CD14-positive monocyte (primary cell): ENCODE data around the gene AQP4. TPM values are rescaled to one million over a fixed set of nuclear protein-coding genes. Genes with fewer than 3 reads are reported as not detected.
A peak's percentile ranks its signal among the peaks of the same experiment; 100 is the strongest.

Experiments used
- DNase-seq, 3 donors: peaks; one replicate each; pipeline ENCODE4 v3.0.0-alpha.2; 2011 to 2022
- H2AFZ ChIP-seq: 2 replicates; pipeline ENCODE4 v1.6.0; 2012; ENCODE audit warnings: mild to moderate bottlenecking, low read depth, low read length, inconsistent platforms; ENCODE audit not compliant: insufficient read depth, poor library complexity, severe bottlenecking
- H3K27ac ChIP-seq, 2 donors: 1 replicate in 1 of 2; 2 replicates in 1 of 2; pipeline ENCODE4 v1.5.1; 2012 to 2013; ENCODE audit warnings: low read length in 2 of 2, control low read depth in 1 of 2, inconsistent platforms in 1 of 2, low read depth in 1 of 2, mild to moderate bottlenecking in 1 of 2
- H3K27me3 ChIP-seq, 2 donors: one replicate each; pipeline versions ENCODE4 v1.6.0 to v1.6.1; 2011 to 2013; ENCODE audit warnings: low read length in 2 of 2; ENCODE audit not compliant: control insufficient read depth in 2 of 2, insufficient read depth in 2 of 2
- H3K36me3 ChIP-seq, 2 donors: replicated peaks in 1 of 2; 1 replicate in 1 of 2; 2 replicates in 1 of 2; pipeline versions ENCODE4 v1.5.1 to v1.6.1; 2012 to 2013; ENCODE audit warnings: low read length in 2 of 2, control low read depth in 1 of 2, inconsistent platforms in 1 of 2, mild to moderate bottlenecking in 1 of 2; ENCODE audit not compliant: insufficient read depth in 2 of 2, control insufficient read depth in 1 of 2
- H3K4me1 ChIP-seq, 2 donors: 1 replicate in 1 of 2; 2 replicates in 1 of 2; pipeline versions ENCODE4 v1.5.1 to v1.6.1; 2012 to 2013; ENCODE audit warnings: low read length in 2 of 2, control low read depth in 1 of 2, inconsistent platforms in 1 of 2, mild to moderate bottlenecking in 1 of 2, moderate library complexity in 1 of 2; ENCODE audit not compliant: insufficient read depth in 2 of 2, control insufficient read depth in 1 of 2
- H3K4me2 ChIP-seq: replicated peaks from 2 replicates; pipeline ENCODE3; 2012; ENCODE audit warnings: low read length, moderate library complexity, mild to moderate bottlenecking; ENCODE audit not compliant: poor library complexity, severe bottlenecking; ENCODE audit errors: extremely low read depth
- H3K4me3 ChIP-seq, 3 experiments: fragments of 200-600 bp in 1 of 3; sonication (generic) in 1 of 3; replicated peaks in 1 of 3; 1 replicate in 2 of 3; 2 replicates in 1 of 3; pipeline ENCODE4 v1.5.1; 2011 to 2013; ENCODE audit warnings: low read length in 3 of 3, mild to moderate bottlenecking in 3 of 3, control low read depth in 2 of 3, low read depth in 2 of 3, inconsistent platforms in 1 of 3, moderate library complexity in 1 of 3
- H3K79me2 ChIP-seq: 2 replicates; pipeline ENCODE4 v1.6.0; 2012; ENCODE audit warnings: mild to moderate bottlenecking, control low read depth, inconsistent platforms, low read length, moderate library complexity; ENCODE audit not compliant: insufficient read depth
- H3K9ac ChIP-seq: 2 replicates; pipeline ENCODE4 v1.6.0; 2017; ENCODE audit warnings: low read length, mild to moderate bottlenecking; ENCODE audit not compliant: insufficient read depth, poor library complexity, severe bottlenecking
- H3K9me3 ChIP-seq, 2 donors: replicated peaks in 1 of 2; 1 replicate in 1 of 2; 2 replicates in 1 of 2; pipeline versions ENCODE4 v1.5.1 to v1.6.1; 2012 to 2013; ENCODE audit warnings: low read length in 2 of 2, control low read depth in 1 of 2; ENCODE audit not compliant: control insufficient read depth in 1 of 2, insufficient read depth in 1 of 2
- H4K20me1 ChIP-seq: 2 replicates; pipeline ENCODE4 v1.6.0; 2012; ENCODE audit warnings: mild to moderate bottlenecking, low read length, control low read depth, moderate library complexity; ENCODE audit not compliant: insufficient read depth
- H3K27ac Mint-ChIP-seq, 7 donors: one replicate each; pipeline ENCODE4 v1.8.0; 2020; ENCODE audit warnings: mild to moderate bottlenecking in 7 of 7, mixed read lengths in 7 of 7, moderate library complexity in 6 of 7, inconsistent platforms in 2 of 7
- H3K27me3 Mint-ChIP-seq, 3 donors: one replicate each; pipeline ENCODE4 v1.8.0; 2021 to 2022; ENCODE audit warnings: low read depth in 3 of 3, mild to moderate bottlenecking in 3 of 3, mixed read lengths in 3 of 3, moderate library complexity in 3 of 3, inconsistent platforms in 1 of 3
- H3K36me3 Mint-ChIP-seq, 2 donors: one replicate each; pipeline ENCODE4 v1.8.0; 2020; ENCODE audit warnings: mixed read lengths in 2 of 2, inconsistent platforms in 1 of 2, mild to moderate bottlenecking in 1 of 2
- H3K4me1 Mint-ChIP-seq: one replicate; pipeline ENCODE4 v1.8.0; 2020; ENCODE audit warnings: mild to moderate bottlenecking, mixed read lengths
- H3K4me3 Mint-ChIP-seq, 2 donors: one replicate each; pipeline ENCODE4 v1.8.0; 2020; ENCODE audit warnings: mild to moderate bottlenecking in 2 of 2, mixed read lengths in 2 of 2, moderate library complexity in 1 of 2
- H3K9me3 Mint-ChIP-seq, 7 donors: one replicate each; pipeline ENCODE4 v1.8.0; 2020 to 2022; ENCODE audit warnings: mixed read lengths in 7 of 7, mild to moderate bottlenecking in 6 of 7, moderate library complexity in 6 of 7, inconsistent platforms in 2 of 7
- CTCF ChIP-seq: fragments of 200-600 bp; IDR thresholded peaks from one replicate; pipeline ENCODE4 v1.8.0; 2022; ENCODE audit warnings: antibody characterized with exemption, mild to moderate bottlenecking
- WGBS: methylation state at CpG from one replicate; pipeline ENCODE4 v1.1.5; 2013; ENCODE audit warnings: missing lambda C conversion rate; ENCODE audit not compliant: insufficient coverage; 5-methylcytosine and 5-hydroxymethylcytosine counted together
- intact Hi-C, 2 donors: fragments of 100-400 bp; cut with micrococcal nuclease; formaldehyde crosslinking; loops; one replicate each; pipeline versions ENCODE4 v1.15.0 to v1.15.1; 2023
- polyA minus RNA-seq: library from RNA; depleted of rRNA, polyadenylated mRNA; stranded (reverse); fragments of >200 nt; gene quantifications from 2 replicates; pipeline ENCODE4 v1.2.3, GENCODE V29; 2012
- polyA plus RNA-seq, 3 donors: library from polyadenylated mRNA; depleted of rRNA in 1 of 3; unstranded in 2 of 3; stranded (reverse) in 1 of 3; fragments of 300-500 nt in 2 of 3; fragments of >200 nt in 1 of 3; fragmentation: Illumina TruSeq in 2 of 3; gene quantifications; 1 replicate in 2 of 3; 2 replicates in 1 of 3; pipeline ENCODE4 v1.2.3, GENCODE V29; 2012 to 2021
- total RNA-seq, 12 experiments: library from RNA in 1 of 12; stranded (reverse) in 1 of 12; fragments of 120-200 nt in 1 of 12; gene quantifications; one replicate each; pipeline ENCODE4 v1.2.4 and lab custom pipeline; 2013 to 2026; ENCODE audit warnings: mixed read lengths in 6 of 12, inconsistent platforms in 1 of 12

AQP4 gene
- total RNA-seq (2013): not detected
- polyA plus RNA-seq (not detected), polyA minus RNA-seq (not detected in 2 replicates), total RNA-seq (lab: John Stamatoyannopoulos, UW) (0 to 2.0 (median 0.03) reads per million in 11 experiments)

DNA sequence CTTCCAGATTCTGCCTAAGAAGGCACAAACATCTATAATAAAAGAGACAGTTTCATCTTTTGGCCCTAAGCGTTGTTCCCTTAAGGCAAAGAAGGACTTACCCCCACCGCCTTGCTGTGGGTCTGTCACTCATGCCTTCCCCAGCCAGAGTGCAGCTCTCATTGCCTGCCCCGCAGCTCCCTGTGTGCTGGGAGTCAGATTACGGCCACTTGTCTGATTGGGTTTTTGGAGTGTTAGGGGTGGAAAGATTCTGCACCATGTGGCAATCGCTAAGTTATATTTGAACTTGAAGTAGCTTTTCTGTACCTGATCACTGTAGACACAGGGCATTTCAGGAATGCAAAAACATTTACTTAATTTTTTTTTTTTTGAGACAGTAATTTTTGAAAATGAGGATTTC is at the start of gene AQP4:
TSS of gene AQP4 (minus strand) at position 151 of the 400 bp plus-strand sequence. CDS start at position 133, 18 bp downstream.
- peaks cover 0 to 6% (median 0%) of the 10 kb centered on the region in 7 donors for H3K9me3 Mint-ChIP-seq
- Histone ChIP-seq H4K20me1 (no peaks in the 10 kb centered on the region), H3K9me3 (peaks cover 0 to 25% of the 10 kb centered on the region in 2 donors), H3K79me2 (no peaks in the 10 kb centered on the region), H3K27ac (no peak within 1 kb of the TSS), H3K4me1 (no peaks in the 10 kb centered on the region), H3K4me3 (no peak within 1 kb of the TSS), H3K27me3 (peaks cover 32 to 47% of the 10 kb centered on the region in 2 donors), H3K9ac (no peak within 1 kb of the TSS), H2AFZ (no peak within 1 kb of the TSS), H3K4me2 (no peak within 1 kb of the TSS), H3K36me3 (no peaks in the 10 kb centered on the region)
- H3K4me1 Mint-ChIP-seq: peaks cover 6% of the 10 kb centered on the region
- peaks cover 42 to 56% (median 47%) of the 10 kb centered on the region in 3 donors for H3K27me3 Mint-ChIP-seq
- no peaks in the 10 kb centered on the region for H3K36me3 Mint-ChIP-seq
- peak within 1 kb of the TSS in 1 of 2 donors; percentile 63 for H3K4me3 Mint-ChIP-seq
- no peak for TF ChIP-seq CTCF
- no peak for DNase-seq
- WGBS: 94% methylated on average over 4 of the region's 5 CpGs
- intact Hi-C loops: no loop called here
- H3K27ac Mint-ChIP-seq: no peak within 1 kb of the TSS

DNA sequence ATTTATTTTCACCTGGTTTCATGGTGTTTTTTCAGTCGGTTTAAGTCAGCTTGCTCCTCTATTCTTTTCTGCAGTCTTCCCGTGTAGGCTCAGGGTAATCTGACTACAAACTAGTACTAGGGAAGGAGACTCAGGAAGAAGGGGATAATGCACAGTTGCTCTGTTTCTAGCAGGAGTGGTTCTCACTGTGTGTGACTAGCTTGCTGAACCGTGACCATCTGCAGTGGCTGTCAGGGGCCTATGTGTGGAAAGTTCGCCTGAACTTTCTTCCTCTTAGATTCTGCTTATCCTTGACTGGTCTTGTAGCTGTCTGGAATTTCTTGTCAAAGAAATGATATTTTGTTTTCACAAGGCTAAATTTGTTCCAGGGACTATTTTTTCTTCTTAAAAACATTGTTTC is 46.3 kb upstream of the AQP4 start:
- Mint-ChIP-seq H3K4me3 (no peak overlapping the region), H3K27ac (no peak overlapping the region), H3K27me3 (peaks cover 2 to 7% (median 3%) of the 10 kb centered on the region in 3 donors), H3K9me3 (peaks cover 0 to 5% (median 0%) of the 10 kb centered on the region in 7 donors), H3K4me1 (no peaks in the 10 kb centered on the region), H3K36me3 (no peaks in the 10 kb centered on the region)
- no peaks in the 10 kb centered on the region for H3K79me2 ChIP-seq
- intact Hi-C loops: no loop called here
- H3K9me3 ChIP-seq: no peaks in the 10 kb centered on the region
- H3K4me1 ChIP-seq: no peaks in the 10 kb centered on the region
- H3K36me3 ChIP-seq: no peaks in the 10 kb centered on the region
- H3K9ac ChIP-seq: no peak overlapping the region
- 79% methylated on average over 2 of the region's 4 CpGs for WGBS
- H2AFZ ChIP-seq: no peak overlapping the region
- no peak overlapping the region for H3K4me3 ChIP-seq
- TF ChIP-seq CTCF: no peak
- no peak overlapping the region for H3K4me2 ChIP-seq
- peaks cover 4 to 5% of the 10 kb centered on the region in 2 donors for H3K27me3 ChIP-seq
- no peak for DNase-seq
- H3K27ac ChIP-seq: no peak overlapping the region
- no peaks in the 10 kb centered on the region for H4K20me1 ChIP-seq
